NCI-H345 treated with DMSO at 0.1 percent for 48 hours (cell line): Measurements from ENCODE around the gene ROR2.
A peak's percentile ranks its signal among the peaks of the same experiment; 100 is the strongest.

Experiments used
- DNase-seq: peaks from one replicate; lab custom pipeline; 2025; ENCODE audit not compliant: unreplicated experiment; lab: John Stamatoyannopoulos, UW

ROR2 gene

GRCh38 chr9:91843623-91844148, 106.3 kb downstream of the ROR2 start:
- no peak for DNase-seq

GRCh38 chr9:91843093-91843492, 106.9 kb downstream of the ROR2 start:
- no peak for DNase-seq

- DNase-seq: no peak
Measured at GRCh38 chr9:91842358-91843049, 107.5 kb downstream of the ROR2 start.

GRCh38 chr9:91841591-91841990, 108.4 kb downstream of the ROR2 start:
- DNase-seq: no peak

- no peak for DNase-seq
Measured at GRCh38 chr9:91840882-91841281, 109.1 kb downstream of the ROR2 start.

GRCh38 chr9:91840469-91840868, 109.6 kb downstream of the ROR2 start:
- no peak for DNase-seq

- no peak for DNase-seq
Measured at GRCh38 chr9:91839926-91840465, 110.0 kb downstream of the ROR2 start.

GRCh38 chr9:91837981-91838731, 111.9 kb downstream of the ROR2 start:
- peak; percentile 20 for DNase-seq

GRCh38 chr9:91836515-91836914, 113.5 kb downstream of the ROR2 start:
- no peak for DNase-seq

- DNase-seq: no peak
Measured at GRCh38 chr9:91835632-91836031, 114.4 kb downstream of the ROR2 start.

- no peak for DNase-seq
Measured at GRCh38 chr9:91835216-91835615, 114.8 kb downstream of the ROR2 start.

- DNase-seq: no peak
Measured at GRCh38 chr9:91834740-91835139, 115.3 kb downstream of the ROR2 start.

- DNase-seq: no peak
Measured at GRCh38 chr9:91833878-91834255, 116.2 kb downstream of the ROR2 start.

- DNase-seq: no peak
Measured at GRCh38 chr9:91833096-91833877, 116.7 kb downstream of the ROR2 start.

- DNase-seq: no peak
Measured at GRCh38 chr9:91832322-91832721, 117.7 kb downstream of the ROR2 start.

GRCh38 chr9:91825866-91826265, 124.2 kb downstream of the ROR2 start:
- no peak for DNase-seq

- DNase-seq: no peak
Measured at GRCh38 chr9:91825422-91825821, 124.6 kb downstream of the ROR2 start.

GRCh38 chr9:91824601-91825305, 125.3 kb downstream of the ROR2 start:
- DNase-seq: no peak

GRCh38 chr9:91824151-91824550, 125.9 kb downstream of the ROR2 start:
- DNase-seq: no peak

GRCh38 chr9:91820949-91821880, 128.8 kb downstream of the ROR2 start:
- no peak for DNase-seq
